Stimulated activated CD4-positive, alpha-beta T cell treated with anti-CD3 and anti-CD28 coated beads, Interleukin-12 subunit alpha, Interleukin-12 subunit beta, amount 100 ng/mL, for 4 hours (primary cell): Measurements from ENCODE around the gene NQO2.
"Not testable (repeated sequence)": the region's sequence is repeated elsewhere in the genome, so short reads cannot be mapped to it uniquely, and the experiment has no call there.

Source experiments
- DNase-seq: peaks from one replicate; pipeline ENCODE4 v3.0.0-alpha.2; 2020

NQO2 gene

GRCh38 chr6:2970034-2970685, 29.5 kb upstream of the NQO2 start:
- no peak for DNase-seq

- DNase-seq, result peak; percentile 55
Observed at GRCh38 chr6:2970753-2971419, 28.8 kb upstream of the NQO2 start.

- DNase-seq, result peak; percentile 34
Observed at GRCh38 chr6:2971420-2972218, 28.1 kb upstream of the NQO2 start, which contains the start of gene SERPINB6. Gene SERPINB6, minus strand, starts transcription at chr6:2971567. Its CDS starts 12,235 bp downstream, at chr6:2959332.

GRCh38 chr6:2972219-2972487, 27.5 kb upstream of the NQO2 start:
- DNase-seq, result not testable (repeated sequence)

- DNase-seq, result not testable (repeated sequence)
Observed at GRCh38 chr6:2972685-2973084, 27.0 kb upstream of the NQO2 start.

- not testable (repeated sequence) for DNase-seq
Observed at GRCh38 chr6:2973180-2973579, 26.5 kb upstream of the NQO2 start.

- no peak for DNase-seq
Observed at GRCh38 chr6:2973676-2974075, 26.0 kb upstream of the NQO2 start.

GRCh38 chr6:2976060-2976459, 23.6 kb upstream of the NQO2 start:
- no peak for DNase-seq

GRCh38 chr6:2976571-2977085, 23.1 kb upstream of the NQO2 start:
- DNase-seq, result no peak

- no peak for DNase-seq
Observed at GRCh38 chr6:2977290-2977689, 22.4 kb upstream of the NQO2 start.

GRCh38 chr6:2977799-2978590, 21.7 kb upstream of the NQO2 start:
- no peak for DNase-seq

- DNase-seq, result no peak
Observed at GRCh38 chr6:2978923-2979322, 20.8 kb upstream of the NQO2 start.

- no peak for DNase-seq
Observed at GRCh38 chr6:2979819-2980464, 19.8 kb upstream of the NQO2 start.

GRCh38 chr6:2980465-2980855, 19.2 kb upstream of the NQO2 start:
- DNase-seq, result no peak

GRCh38 chr6:2982426-2983117, 17.1 kb upstream of the NQO2 start:
- DNase-seq, result no peak

- DNase-seq, result no peak
Observed at GRCh38 chr6:2984738-2985406, 14.8 kb upstream of the NQO2 start.

- DNase-seq, result no peak
Observed at GRCh38 chr6:2986722-2987221, 12.9 kb upstream of the NQO2 start.

- DNase-seq, result no peak
Observed at GRCh38 chr6:2988094-2988425, 11.6 kb upstream of the NQO2 start.

- DNase-seq, result peak; percentile 73
Observed at GRCh38 chr6:2988426-2989331, 11.0 kb upstream of the NQO2 start.
